ENCODE measurements around the gene FBXO21.

GRCh38 chr12:117129391-117129790 is 60.9 kb downstream of the FBXO21 start:
- TF ChIP-seq, protein P1, sequence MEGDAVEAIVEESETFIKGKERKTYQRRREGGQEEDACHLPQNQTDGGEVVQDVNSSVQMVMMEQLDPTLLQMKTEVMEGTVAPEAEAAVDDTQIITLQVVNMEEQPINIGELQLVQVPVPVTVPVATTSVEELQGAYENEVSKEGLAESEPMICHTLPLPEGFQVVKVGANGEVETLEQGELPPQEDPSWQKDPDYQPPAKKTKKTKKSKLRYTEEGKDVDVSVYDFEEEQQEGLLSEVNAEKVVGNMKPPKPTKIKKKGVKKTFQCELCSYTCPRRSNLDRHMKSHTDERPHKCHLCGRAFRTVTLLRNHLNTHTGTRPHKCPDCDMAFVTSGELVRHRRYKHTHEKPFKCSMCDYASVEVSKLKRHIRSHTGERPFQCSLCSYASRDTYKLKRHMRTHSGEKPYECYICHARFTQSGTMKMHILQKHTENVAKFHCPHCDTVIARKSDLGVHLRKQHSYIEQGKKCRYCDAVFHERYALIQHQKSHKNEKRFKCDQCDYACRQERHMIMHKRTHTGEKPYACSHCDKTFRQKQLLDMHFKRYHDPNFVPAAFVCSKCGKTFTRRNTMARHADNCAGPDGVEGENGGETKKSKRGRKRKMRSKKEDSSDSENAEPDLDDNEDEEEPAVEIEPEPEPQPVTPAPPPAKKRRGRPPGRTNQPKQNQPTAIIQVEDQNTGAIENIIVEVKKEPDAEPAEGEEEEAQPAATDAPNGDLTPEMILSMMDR (conservative IDR thresholded peaks at IDR 0.05; ENCODE audit: low read length), result no peak
- TF ChIP-seq EZH2phosphoT487 (IDR thresholded peaks at IDR 0.05; ENCODE audit: borderline replicate concordance), result no peak

All from Loucy (cell line).